Ascending aorta (tissue), 2 donors: Measurements from ENCODE around the gene PREPL. TPM values are rescaled to one million over a fixed set of nuclear protein-coding genes. Genes with fewer than 3 reads are reported as not detected.
A peak's percentile ranks its signal among the peaks of the same experiment; 100 is the strongest.

Source experiments
- DNase-seq, 2 donors: peaks; one replicate each; pipeline ENCODE4 v3.0.0-alpha.2; 2019; ENCODE audit warnings: low spot score in 2 of 2
- H3K27ac ChIP-seq, 2 donors: fragments of 200-600 bp; sonication (generic); one replicate each; pipeline ENCODE4 v1.5.1; 2016 to 2017; ENCODE audit warnings: mild to moderate bottlenecking in 1 of 2
- H3K27me3 ChIP-seq: fragments of 200-600 bp; sonication (generic); one replicate; pipeline ENCODE4 v1.5.1; 2017
- H3K36me3 ChIP-seq, 2 donors: fragments of 200-600 bp; sonication (generic); one replicate each; pipeline ENCODE4 v1.5.1; 2016
- H3K4me1 ChIP-seq, 2 donors: fragments of 200-600 bp; sonication (generic); one replicate each; pipeline ENCODE4 v1.5.1; 2016 to 2017; ENCODE audit warnings: mild to moderate bottlenecking in 1 of 2
- H3K4me3 ChIP-seq, 2 donors: fragments of 200-600 bp; sonication (generic); one replicate each; pipeline ENCODE4 v1.5.1; 2016 to 2017; ENCODE audit warnings: mild to moderate bottlenecking in 1 of 2
- H3K9me3 ChIP-seq, 2 donors: fragments of 200-600 bp; sonication (generic); one replicate each; pipeline ENCODE4 v1.5.1; 2016
- CTCF ChIP-seq, 3 experiments: fragments of 200-600 bp in 2 of 3; fragments of 450-650 bp in 1 of 3; sonication (generic) in 2 of 3; IDR thresholded peaks; one replicate each; pipeline ENCODE4 v1.5.1; 2016 to 2019; ENCODE audit warnings: antibody characterized with exemption in 3 of 3, mild to moderate bottlenecking in 1 of 3, moderate library complexity in 1 of 3
- intact Hi-C: fragments of 100-400 bp; cut with DNase I; formaldehyde crosslinking; loops from one replicate; pipeline ENCODE4 v1.15.1; 2023
- total RNA-seq: library from RNA; depleted of rRNA; stranded (reverse); fragments of >200 nt; gene quantifications from one replicate; pipeline ENCODE4 v1.1.0, GENCODE V29; 2016

The PREPL gene
- total RNA-seq, 1 donor from 2014 or later, result 22.6 TPM

- intact Hi-C loops, result loop anchor here (5.0 kb wide), 1 partner anchor 36 kb away; the partner anchor contains the start of genes CAMKMT and PREPL
- H3K27ac ChIP-seq, result peak overlapping the region; percentile 29 to 62
- H3K36me3 ChIP-seq, result peaks cover 25 to 54% of the 10 kb centered on the region in 2 donors
- no peak for TF ChIP-seq CTCF (IDR thresholded peaks at IDR 0.05)
- no peak overlapping the region for H3K4me3 ChIP-seq
- H3K4me1 ChIP-seq, result peaks cover 0 to 32% of the 10 kb centered on the region in 2 donors
- H3K27me3 ChIP-seq, result no peaks in the 10 kb centered on the region
- no peak for DNase-seq
- H3K9me3 ChIP-seq, result no peaks in the 10 kb centered on the region
Measured at GRCh38 chr2:44325897-44326296, 35.4 kb downstream of the PREPL start.

DNA sequence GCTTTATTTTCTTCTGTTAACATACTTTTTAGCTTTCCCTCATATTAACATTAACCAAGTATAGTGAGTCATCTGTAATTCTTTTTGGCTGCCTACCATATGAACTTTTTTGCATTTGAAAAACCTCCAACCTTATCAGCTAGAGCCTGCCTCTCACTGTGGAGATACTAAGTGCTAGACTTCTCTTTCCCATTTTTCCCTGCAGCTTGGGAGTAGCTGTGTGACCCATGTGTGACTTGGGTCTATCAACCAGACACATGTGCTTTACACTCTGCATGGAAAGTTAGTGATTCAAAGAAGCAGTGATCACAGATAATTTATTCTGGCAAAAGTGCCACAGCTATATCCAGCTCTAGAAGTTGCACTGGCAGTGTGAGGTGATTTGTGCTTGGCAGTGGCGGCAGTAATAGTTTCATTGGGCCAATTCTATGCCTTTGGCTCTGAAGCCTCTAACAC is 36.3 kb downstream of the PREPL start:
- intact Hi-C loops, result loop anchor here (5.0 kb wide), 1 partner anchor 37 kb away; the partner anchor contains the start of genes CAMKMT and PREPL
- Histone ChIP-seq H3K9me3 (no peaks in the 10 kb centered on the region), H3K36me3 (peaks cover 33 to 56% of the 10 kb centered on the region in 2 donors), H3K27ac (peak overlapping the region; percentile 29 to 62), H3K4me1 (peaks cover 0 to 31% of the 10 kb centered on the region in 2 donors), H3K27me3 (no peaks in the 10 kb centered on the region), H3K4me3 (no peak overlapping the region)
- TF ChIP-seq CTCF (IDR thresholded peaks at IDR 0.05), result no peak
- DNase-seq, result peak in 1 of 2 donors; percentile 63

- H3K36me3 ChIP-seq, result peaks cover 44 to 51% of the 10 kb centered on the region in 2 donors
- no peak for DNase-seq
- H3K27me3 ChIP-seq, result no peaks in the 10 kb centered on the region
- TF ChIP-seq CTCF (IDR thresholded peaks at IDR 0.05), result no peak
- no peaks in the 10 kb centered on the region for H3K9me3 ChIP-seq
- H3K4me1 ChIP-seq, result peaks cover 0 to 18% of the 10 kb centered on the region in 2 donors
- H3K27ac ChIP-seq, result no peak overlapping the region
- intact Hi-C loops, result no loop called here
- no peak overlapping the region for H3K4me3 ChIP-seq
Measured at GRCh38 chr2:44321360-44321759, 39.9 kb downstream of the PREPL start.

DNA sequence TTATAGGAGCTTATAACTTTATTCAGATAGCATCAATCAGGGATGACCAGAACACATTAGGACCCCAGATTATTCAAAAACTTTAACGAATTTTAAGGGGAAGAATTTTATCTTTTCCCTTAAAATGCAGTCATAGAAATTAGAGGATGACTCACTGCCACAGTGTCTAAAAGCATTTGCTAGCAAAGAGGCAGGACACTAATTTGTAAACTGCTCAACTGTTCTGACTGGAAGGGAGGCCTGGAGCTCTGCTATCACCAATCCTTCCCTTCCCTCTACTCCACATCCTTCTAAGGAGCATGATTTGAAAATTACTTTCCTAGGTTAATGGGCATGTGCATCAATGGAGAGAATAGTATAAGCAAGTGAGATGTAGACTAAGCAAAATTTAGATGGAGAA is 40.5 kb downstream of the PREPL start:
- Histone ChIP-seq H3K36me3 (peaks cover 44 to 56% of the 10 kb centered on the region in 2 donors), H3K27me3 (no peaks in the 10 kb centered on the region), H3K4me3 (no peak overlapping the region), H3K4me1 (peaks cover 0 to 13% of the 10 kb centered on the region in 2 donors), H3K9me3 (no peaks in the 10 kb centered on the region), H3K27ac (no peak overlapping the region)
- no peak for DNase-seq
- intact Hi-C loops, result no loop called here
- no peak for TF ChIP-seq CTCF (IDR thresholded peaks at IDR 0.05)

GRCh38 chr2:44315945-44316344 is 45.3 kb downstream of the PREPL start:
- no peak for DNase-seq
- peaks cover 4 to 10% of the 10 kb centered on the region in 2 donors for H3K9me3 ChIP-seq
- no peaks in the 10 kb centered on the region for H3K4me1 ChIP-seq
- peaks cover 53 to 64% of the 10 kb centered on the region in 2 donors for H3K36me3 ChIP-seq
- intact Hi-C loops, result no loop called here
- H3K4me3 ChIP-seq, result no peak overlapping the region
- no peak overlapping the region for H3K27ac ChIP-seq
- H3K27me3 ChIP-seq, result no peaks in the 10 kb centered on the region
- no peak for TF ChIP-seq CTCF (IDR thresholded peaks at IDR 0.05)

DNA sequence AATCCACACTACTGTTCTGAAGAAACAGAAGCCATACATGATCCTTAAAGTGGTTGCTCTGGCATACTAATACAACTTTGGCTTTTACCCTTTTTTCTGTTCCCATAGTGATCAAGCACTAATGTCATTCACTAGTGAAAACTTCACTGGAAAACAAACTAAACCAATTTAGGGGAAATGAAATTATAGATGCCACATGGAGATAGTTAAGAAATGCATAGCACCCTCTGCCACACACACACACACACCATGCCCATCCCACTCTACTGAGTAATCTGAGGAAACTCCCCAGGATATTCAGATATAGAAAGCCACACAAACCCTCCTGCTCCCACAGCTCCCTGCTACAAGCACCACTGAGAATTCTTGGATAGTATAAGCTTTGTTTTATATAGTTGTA is 46.9 kb downstream of the PREPL start:
- Histone ChIP-seq H3K27ac (no peak overlapping the region), H3K27me3 (no peaks in the 10 kb centered on the region), H3K4me1 (no peaks in the 10 kb centered on the region), H3K4me3 (no peak overlapping the region), H3K36me3 (peaks cover 40 to 52% of the 10 kb centered on the region in 2 donors), H3K9me3 (peaks cover 19 to 25% of the 10 kb centered on the region in 2 donors)
- no peak for TF ChIP-seq CTCF (IDR thresholded peaks at IDR 0.05)
- DNase-seq, result no peak
- intact Hi-C loops, result no loop called here
